Upper lobe of left lung (tissue), 6 donors: ENCODE measurements around the gene METTL18. TPM values are rescaled to one million over a fixed set of nuclear protein-coding genes. Genes with fewer than 3 reads are reported as not detected.

Experiments
- ATAC-seq, 2 donors: fragments of 200-7000 bp; cut with Tn5 transposase; one replicate each; pipeline ENCODE4 v1.9.1; 2022; ENCODE audit warnings: mild to moderate bottlenecking in 2 of 2, moderate library complexity in 2 of 2; ENCODE audit not compliant: low FRiP score in 2 of 2
- DNase-seq, 2 donors: peaks; one replicate each; pipeline ENCODE4 v3.0.0-alpha.2; 2019 to 2020
- H3K27ac ChIP-seq, 4 donors: fragments of 200-600 bp; sonication (generic); one replicate each; pipeline ENCODE4 v1.5.1; 2016 to 2019
- H3K27me3 ChIP-seq, 4 donors: fragments of 200-600 bp; sonication (generic); one replicate each; pipeline ENCODE4 v1.5.1; 2017 to 2019
- H3K36me3 ChIP-seq, 4 donors: fragments of 200-600 bp; sonication (generic); one replicate each; pipeline ENCODE4 v1.5.1; 2016 to 2019
- H3K4me1 ChIP-seq, 4 donors: fragments of 200-600 bp; sonication (generic); one replicate each; pipeline ENCODE4 v1.5.1; 2018 to 2019
- H3K4me3 ChIP-seq, 4 donors: fragments of 200-600 bp; sonication (generic); one replicate each; pipeline ENCODE4 v1.5.1; 2017 to 2019; ENCODE audit warnings: mild to moderate bottlenecking in 2 of 4, moderate library complexity in 1 of 4
- H3K9me3 ChIP-seq, 4 donors: fragments of 200-600 bp; sonication (generic); one replicate each; pipeline ENCODE4 v1.5.1; 2018 to 2019
- CTCF ChIP-seq, 6 experiments: fragments of 450-650 bp in 4 of 6; fragments of 200-600 bp in 2 of 6; sonication (generic) in 2 of 6; IDR thresholded peaks; one replicate each; pipeline ENCODE4 v1.5.1; 2016 to 2019; ENCODE audit warnings: antibody characterized with exemption in 6 of 6
- EP300 ChIP-seq, 4 donors: sonication (generic); formaldehyde crosslinking; IDR thresholded peaks; one replicate each; pipeline ENCODE4 v1.5.1; 2017; ENCODE audit warnings: antibody characterized with exemption in 4 of 4, control low read depth in 2 of 4
- POLR2A ChIP-seq, 4 donors: fragments of 450-650 bp; IDR thresholded peaks; one replicate each; pipeline ENCODE4 v1.5.1; 2016 to 2017; ENCODE audit warnings: antibody characterized with exemption in 4 of 4, mild to moderate bottlenecking in 2 of 4
- POLR2AphosphoS5 ChIP-seq, 2 donors: sonication (generic); formaldehyde crosslinking; IDR thresholded peaks; one replicate each; pipeline ENCODE4 v1.5.1; 2017; ENCODE audit warnings: antibody characterized with exemption in 2 of 2
- WGBS, 2 donors: methylation state at CpG; one replicate each; pipeline ENCODE4 v1.1.5; 2017 to 2018; 5-methylcytosine and 5-hydroxymethylcytosine counted together
- total RNA-seq, 6 donors: library from RNA; depleted of rRNA in 4 of 6; stranded (reverse); fragments of >200 nt in 4 of 6; gene quantifications; one replicate each; pipeline versions ENCODE4 v1.1.0 to v1.2.1, GENCODE V29; 2016 to 2021
- donor health status: DM: no; HTN: no; CAD: no; lungs with moderate emphysema.
- donor health status: DM: no; HTN: yes; CAD: no; lungs with severe emphysema.

The METTL18 gene
- total RNA-seq, 6 donors from 2014 or later, result 0.44 to 7.5 (median 4.9) TPM

- H3K4me1 ChIP-seq, result peaks cover 0 to 3% (median under 1%) of the 10 kb centered on the region in 4 donors
- no peaks in the 10 kb centered on the region for H3K36me3 ChIP-seq
- no peak for ATAC-seq
- 74 to 83% methylated on average over 2 of the region's 2 CpGs for WGBS, 2 donors
- no peaks in the 10 kb centered on the region for H3K27me3 ChIP-seq
- no peak overlapping the region for H3K27ac ChIP-seq
- H3K4me3 ChIP-seq, result no peak overlapping the region
- no peaks in the 10 kb centered on the region for H3K9me3 ChIP-seq
- no peak for TF ChIP-seq POLR2AphosphoS5 (IDR thresholded peaks at IDR 0.05)
- no peak for TF ChIP-seq POLR2A (IDR thresholded peaks at IDR 0.05)
- no peak for TF ChIP-seq EP300 (IDR thresholded peaks at IDR 0.05)
- TF ChIP-seq CTCF (IDR thresholded peaks at IDR 0.05), result no peak
- DNase-seq, result no peak
Measured at GRCh38 chr1:169746550-169746949, 48.2 kb downstream of the METTL18 start.

GRCh38 chr1:169745015-169745861, 49.5 kb downstream of the METTL18 start:
- Histone ChIP-seq H3K4me1 (peaks cover 0 to 5% (median 2%) of the 10 kb centered on the region in 4 donors), H3K9me3 (no peaks in the 10 kb centered on the region), H3K4me3 (no peak overlapping the region), H3K27me3 (no peaks in the 10 kb centered on the region), H3K36me3 (no peaks in the 10 kb centered on the region), H3K27ac (no peak overlapping the region)
- ATAC-seq, result peak in 1 of 2 donors; percentile 75
- TF ChIP-seq POLR2AphosphoS5 (IDR thresholded peaks at IDR 0.05) (no peak), POLR2A (IDR thresholded peaks at IDR 0.05) (no peak), EP300 (IDR thresholded peaks at IDR 0.05) (no peak), CTCF (IDR thresholded peaks at IDR 0.05) (no peak)
- DNase-seq, result no peak
- 65 to 72% methylated on average over 5 of the region's 5 CpGs for WGBS, 2 donors

Other genes starting within 250 kb of the METTL18 start
- gene F5, start 208.4 kb downstream of the METTL18 start, total RNA-seq, result 1 to 10 TPM in 5 of 6 donors, under 1 TPM in 1; 0.89 to 6.5 (median 2.2) TPM
- 10 to 100 TPM in 2 of 6 donors, 1 to 10 TPM in 4; 1.0 to 40.4 (median 7.6) TPM for gene SELP, start 164.8 kb downstream of the METTL18 start, total RNA-seq
- gene SELL, start 83.3 kb downstream of the METTL18 start, total RNA-seq, result 10 to 100 TPM in 4 of 6 donors, 1 to 10 TPM in 2; 3.9 to 41.3 (median 14.5) TPM
- gene SELE, start 60.8 kb downstream of the METTL18 start, total RNA-seq, result 1 to 10 TPM in 1 of 6 donors, under 1 TPM in 4, not detected in 1; 0.20 to 8.5 (median 0.34) TPM
- 10 to 100 TPM in 4 of 6 donors, 1 to 10 TPM in 2; 6.4 to 15.1 (median 10.7) TPM for gene SCYL3, start 99.0 kb upstream of the METTL18 start, total RNA-seq